KMS-11 (cell line): Measurements from ENCODE around the gene RMDN2.
A peak's percentile ranks its signal among the peaks of the same experiment; 100 is the strongest.

Experiments
- H2AFZ ChIP-seq: fragments of 200-600 bp; sonication (generic); 2 replicates; pipeline ENCODE4 v1.6.1; 2016; ENCODE audit warnings: antibody characterized with exemption, mixed run types, low read depth
- H3K27ac ChIP-seq: fragments of 200-600 bp; sonication (generic); 2 replicates; pipeline ENCODE4 v1.6.1; 2016; ENCODE audit warnings: mild to moderate bottlenecking, mixed run types
- H3K27me3 ChIP-seq: fragments of 200-600 bp; sonication (generic); 2 replicates; pipeline ENCODE4 v1.6.1; 2017; ENCODE audit warnings: mild to moderate bottlenecking, low read depth, mixed run types, moderate library complexity; ENCODE audit not compliant: insufficient read depth
- H3K36me3 ChIP-seq: fragments of 200-600 bp; sonication (generic); 2 replicates; pipeline ENCODE4 v1.6.1; 2017; ENCODE audit warnings: mild to moderate bottlenecking, mixed run types; ENCODE audit not compliant: insufficient read depth
- H3K4me1 ChIP-seq: fragments of 200-600 bp; sonication (generic); 2 replicates; pipeline ENCODE4 v1.6.1; 2016; ENCODE audit warnings: mild to moderate bottlenecking, low read depth, mixed run types; ENCODE audit not compliant: poor library complexity, severe bottlenecking
- H3K4me2 ChIP-seq: fragments of 200-600 bp; sonication (generic); 2 replicates; pipeline ENCODE4 v1.7.0; 2016; ENCODE audit warnings: mild to moderate bottlenecking, mixed run types
- H3K4me3 ChIP-seq: fragments of 200-600 bp; sonication (generic); IDR thresholded peaks from 2 replicates; pipeline ENCODE4 v1.6.1; 2017; ENCODE audit warnings: low read depth, low read length, mixed read lengths; ENCODE audit not compliant: insufficient read depth
- H3K79me2 ChIP-seq: fragments of 200-600 bp; sonication (generic); 2 replicates; pipeline ENCODE4 v1.6.1; 2016; ENCODE audit warnings: low read depth, mixed run types; ENCODE audit not compliant: insufficient read depth
- H3K9ac ChIP-seq: fragments of 200-600 bp; sonication (generic); 2 replicates; pipeline ENCODE4 v1.6.1; 2016; ENCODE audit warnings: mild to moderate bottlenecking, mixed run types
- H4K20me1 ChIP-seq: fragments of 200-600 bp; sonication (generic); 2 replicates; pipeline ENCODE4 v1.6.1; 2016; ENCODE audit warnings: mild to moderate bottlenecking, mixed run types; ENCODE audit not compliant: insufficient read depth
- TF ChIP-seq, protein P1 (sequence below): fragments of 200-600 bp; sonication (generic); conservative IDR thresholded peaks from 2 replicates; pipeline ENCODE4 v1.6.1; 2017; ENCODE audit warnings: low read depth, mild to moderate bottlenecking, antibody characterized with exemption, low read length, moderate library complexity, mixed read lengths

Gene RMDN2

GRCh38 chr2:37894047-37894446 is 31.0 kb upstream of the RMDN2 start:
- H3K4me2 ChIP-seq = peak overlapping the region; percentile 28
- H2AFZ ChIP-seq = no peak overlapping the region
- TF ChIP-seq, protein P1, sequence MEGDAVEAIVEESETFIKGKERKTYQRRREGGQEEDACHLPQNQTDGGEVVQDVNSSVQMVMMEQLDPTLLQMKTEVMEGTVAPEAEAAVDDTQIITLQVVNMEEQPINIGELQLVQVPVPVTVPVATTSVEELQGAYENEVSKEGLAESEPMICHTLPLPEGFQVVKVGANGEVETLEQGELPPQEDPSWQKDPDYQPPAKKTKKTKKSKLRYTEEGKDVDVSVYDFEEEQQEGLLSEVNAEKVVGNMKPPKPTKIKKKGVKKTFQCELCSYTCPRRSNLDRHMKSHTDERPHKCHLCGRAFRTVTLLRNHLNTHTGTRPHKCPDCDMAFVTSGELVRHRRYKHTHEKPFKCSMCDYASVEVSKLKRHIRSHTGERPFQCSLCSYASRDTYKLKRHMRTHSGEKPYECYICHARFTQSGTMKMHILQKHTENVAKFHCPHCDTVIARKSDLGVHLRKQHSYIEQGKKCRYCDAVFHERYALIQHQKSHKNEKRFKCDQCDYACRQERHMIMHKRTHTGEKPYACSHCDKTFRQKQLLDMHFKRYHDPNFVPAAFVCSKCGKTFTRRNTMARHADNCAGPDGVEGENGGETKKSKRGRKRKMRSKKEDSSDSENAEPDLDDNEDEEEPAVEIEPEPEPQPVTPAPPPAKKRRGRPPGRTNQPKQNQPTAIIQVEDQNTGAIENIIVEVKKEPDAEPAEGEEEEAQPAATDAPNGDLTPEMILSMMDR = no peak
- no peak overlapping the region for H3K27ac ChIP-seq
- H3K36me3 ChIP-seq = no peaks in the 10 kb centered on the region
- H3K4me1 ChIP-seq = peaks cover 52% of the 10 kb centered on the region
- no peaks in the 10 kb centered on the region for H4K20me1 ChIP-seq
- no peaks in the 10 kb centered on the region for H3K79me2 ChIP-seq
- H3K9ac ChIP-seq = no peak overlapping the region
- H3K4me3 ChIP-seq = no peak overlapping the region
- H3K27me3 ChIP-seq = no peaks in the 10 kb centered on the region

DNA sequence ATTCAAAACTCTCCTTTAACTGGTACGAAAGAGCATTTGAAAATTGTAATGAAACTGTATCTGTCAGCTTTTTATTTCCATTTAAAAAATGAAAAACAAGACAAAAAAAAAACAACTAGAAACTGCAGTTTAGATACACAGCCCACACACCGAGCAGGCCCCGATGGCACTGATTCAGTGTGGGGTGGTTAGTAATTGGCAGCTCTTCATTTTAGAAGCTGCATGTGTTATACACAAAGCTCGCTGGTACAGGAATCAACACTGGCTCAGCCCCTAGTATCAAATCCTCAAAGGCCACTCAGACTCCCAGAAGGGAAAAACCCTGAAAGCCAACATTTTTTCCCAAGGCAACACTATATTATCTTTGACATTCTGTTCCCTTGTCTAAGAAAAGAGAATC is 30.5 kb upstream of the RMDN2 start:
- no peaks in the 10 kb centered on the region for H4K20me1 ChIP-seq
- TF ChIP-seq, protein P1 = no peak
- H3K4me3 ChIP-seq = no peak overlapping the region
- no peaks in the 10 kb centered on the region for H3K27me3 ChIP-seq
- no peak overlapping the region for H3K27ac ChIP-seq
- no peak overlapping the region; the same call in 1 of the 2 replicates for H2AFZ ChIP-seq
- no peaks in the 10 kb centered on the region for H3K79me2 ChIP-seq
- H3K9ac ChIP-seq = no peak overlapping the region
- peak overlapping the region; percentile 28 for H3K4me2 ChIP-seq
- H3K36me3 ChIP-seq = no peaks in the 10 kb centered on the region
- peaks cover 52% of the 10 kb centered on the region for H3K4me1 ChIP-seq

GRCh38 chr2:37895140-37895539 is 29.9 kb upstream of the RMDN2 start:
- no peaks in the 10 kb centered on the region for H4K20me1 ChIP-seq
- H3K79me2 ChIP-seq = no peaks in the 10 kb centered on the region
- no peak overlapping the region for H3K27ac ChIP-seq
- TF ChIP-seq, protein P1 = no peak
- peak overlapping the region; percentile 28 for H3K4me2 ChIP-seq
- H3K4me3 ChIP-seq = no peak overlapping the region
- H3K4me1 ChIP-seq = peaks cover 52% of the 10 kb centered on the region
- H2AFZ ChIP-seq = no peak overlapping the region; the same call in 1 of the 2 replicates
- H3K27me3 ChIP-seq = no peaks in the 10 kb centered on the region
- no peak overlapping the region for H3K9ac ChIP-seq
- H3K36me3 ChIP-seq = no peaks in the 10 kb centered on the region

DNA sequence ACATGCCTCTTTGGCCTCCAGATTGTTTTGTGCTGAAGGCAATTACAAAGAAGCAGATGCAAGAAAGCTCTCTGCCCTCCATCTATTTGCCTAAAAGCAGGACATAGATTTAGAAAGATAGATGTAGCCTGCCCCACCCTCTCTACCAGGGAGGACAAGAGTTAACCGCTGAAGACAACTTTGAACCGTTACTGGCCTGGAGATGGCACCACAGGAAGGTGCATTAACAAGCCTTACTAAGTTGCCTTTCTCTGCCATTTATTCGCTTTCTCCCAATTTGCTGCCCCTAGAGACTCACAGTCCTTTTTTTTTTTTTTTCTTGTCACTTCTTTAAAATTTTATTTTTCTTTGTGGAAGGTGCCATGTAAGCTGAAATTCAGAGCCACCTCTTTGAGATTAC is 28.8 kb upstream of the RMDN2 start:
- Histone ChIP-seq H3K27ac (no peak overlapping the region), H3K27me3 (no peaks in the 10 kb centered on the region), H4K20me1 (no peaks in the 10 kb centered on the region), H3K4me3 (no peak overlapping the region), H3K79me2 (no peaks in the 10 kb centered on the region), H3K36me3 (no peaks in the 10 kb centered on the region), H3K4me2 (no peak overlapping the region), H2AFZ (no peak overlapping the region), H3K9ac (no peak overlapping the region), H3K4me1 (peaks cover 52% of the 10 kb centered on the region)
- TF ChIP-seq, protein P1 = no peak

DNA sequence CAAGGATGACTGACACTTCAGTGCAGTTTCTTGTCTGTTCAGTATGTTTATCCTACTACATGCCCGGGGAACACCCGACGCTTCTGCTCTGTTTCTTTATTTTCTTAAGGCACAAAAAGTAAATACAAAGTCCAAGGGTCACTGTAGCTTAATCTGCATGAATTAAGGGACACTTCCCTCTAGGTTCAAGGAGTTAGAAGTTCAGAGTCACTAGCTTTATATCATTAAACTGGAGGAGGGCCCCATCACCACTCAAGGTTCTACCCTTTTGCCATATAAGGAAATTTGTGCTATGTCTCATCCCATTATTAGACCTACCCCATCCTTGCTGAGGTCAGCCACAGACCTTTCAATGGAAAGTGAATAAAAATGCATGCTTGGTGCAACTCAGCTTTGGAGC is 27.6 kb upstream of the RMDN2 start:
- Histone ChIP-seq H3K27me3 (no peaks in the 10 kb centered on the region), H3K9ac (no peak overlapping the region), H3K4me2 (no peak overlapping the region), H3K36me3 (no peaks in the 10 kb centered on the region), H3K27ac (no peak overlapping the region), H3K79me2 (no peaks in the 10 kb centered on the region), H3K4me1 (peaks cover 43% of the 10 kb centered on the region), H4K20me1 (no peaks in the 10 kb centered on the region), H3K4me3 (no peak overlapping the region), H2AFZ (no peak overlapping the region)
- TF ChIP-seq, protein P1 = no peak
